Measurements from ENCODE around the gene MAP2K7. TPM values are rescaled to one million over a fixed set of nuclear protein-coding genes. Genes with fewer than 3 reads are reported as not detected.
"Not testable (repeated sequence)": the region's sequence is repeated elsewhere in the genome, so short reads cannot be mapped to it uniquely, and the experiment has no call there.

MAP2K7 gene
- polyA plus RNA-seq, 3 donors = 31.3 to 40.5 (median 36.4) TPM

GRCh38 chr19:7879111-7879807 lies 24.4 kb upstream of the MAP2K7 start:
- DNase-seq = no peak

GRCh38 chr19:7879836-7880235 lies 23.8 kb upstream of the MAP2K7 start:
- DNase-seq = no peak

- no peak for DNase-seq
Observed at GRCh38 chr19:7881910-7882309, 21.8 kb upstream of the MAP2K7 start.

GRCh38 chr19:7883105-7883504 lies 20.6 kb upstream of the MAP2K7 start:
- DNase-seq = no peak

GRCh38 chr19:7883796-7884570 lies 19.7 kb upstream of the MAP2K7 start:
- no peak for DNase-seq

GRCh38 chr19:7885818-7886217 lies 17.9 kb upstream of the MAP2K7 start:
- DNase-seq = no peak

- DNase-seq = no peak
Observed at GRCh38 chr19:7887408-7888144, 16.1 kb upstream of the MAP2K7 start.

GRCh38 chr19:7888145-7888825 lies 15.4 kb upstream of the MAP2K7 start, which contains the start of gene LRRC8E:
LRRC8E (plus strand) TSS chr19:7888510; CDS start chr19:7895604, 7,094 bp downstream.
- DNase-seq = peak; percentile 42

GRCh38 chr19:7888826-7889217 lies 14.9 kb upstream of the MAP2K7 start:
- DNase-seq = no peak

GRCh38 chr19:7893362-7894101 lies 10.1 kb upstream of the MAP2K7 start:
- DNase-seq = not testable (repeated sequence)

GRCh38 chr19:7894612-7895309 lies 8.9 kb upstream of the MAP2K7 start:
- peak; percentile 23 for DNase-seq

- no peak for DNase-seq
Observed at GRCh38 chr19:7895565-7895964, 8.1 kb upstream of the MAP2K7 start.

- no peak for DNase-seq
Observed at GRCh38 chr19:7897292-7897691, 6.4 kb upstream of the MAP2K7 start.

- DNase-seq = no peak
Observed at GRCh38 chr19:7898967-7899366, 4.7 kb upstream of the MAP2K7 start.

- no peak for DNase-seq
Observed at GRCh38 chr19:7899751-7900378, 3.8 kb upstream of the MAP2K7 start.

GRCh38 chr19:7900401-7900870 lies 3.2 kb upstream of the MAP2K7 start:
- no peak for DNase-seq

- DNase-seq = no peak
Observed at GRCh38 chr19:7900931-7901330, 2.7 kb upstream of the MAP2K7 start.

GRCh38 chr19:7901337-7901736 lies 2.3 kb upstream of the MAP2K7 start:
- DNase-seq = no peak

- no peak for DNase-seq
Observed at GRCh38 chr19:7902796-7903243, 857 bp upstream of the MAP2K7 start.
